HepG2 (cell line): ENCODE data around the gene VWC2L. TPM values are rescaled to one million over a fixed set of nuclear protein-coding genes. Genes with fewer than 3 reads are reported as not detected.

Experiments used
- ATAC-seq: fragments of 200-7000 bp; cut with Tn5 transposase; 3 replicates; pipeline ENCODE4 v1.9.1; 2020; ENCODE audit warnings: mild to moderate bottlenecking, moderate library complexity
- BruUV-seq: library from RNA; stranded (reverse); fragments of 400-500 nt; replicated peaks from 2 replicates; lab custom pipeline; 2021; lab: Mats Ljungman, UMichigan
- CTCF ChIA-PET: fragments of 300-600 bp; formaldehyde crosslinking; extraction: SDS; loops from one replicate; lab custom pipeline; 2021; ENCODE audit warnings: low total read pairs, inconsistent platforms, low intra/inter-chr PET ratio; lab: Yijun Ruan, JAX
- POLR2A ChIA-PET: fragments of 350-600 bp; sonication (Branson Sonifier 250); formaldehyde crosslinking; loops from one replicate; lab custom pipeline; 2020; ENCODE audit warnings: antibody characterized with exemption, inconsistent platforms; lab: Yijun Ruan, JAX
- DNase-seq: peaks from one replicate; pipeline ENCODE4 v3.0.0-alpha.2; 2015; ENCODE audit warnings: low spot score
- FAIRE-seq: peaks from 3 replicates; lab custom pipeline; 2011; peaks lifted over from hg19 to GRCh38; lab: Jason Lieb, UNC
- H2AFZ ChIP-seq: one replicate; pipeline ENCODE4 v1.6.1; 2011; ENCODE audit warnings: low read length, inconsistent platforms
- H3K27ac ChIP-seq: fragments of 300-600 bp; 3 replicates; pipeline ENCODE4 v1.8.0; 2011; ENCODE audit warnings: mixed run types, mild to moderate bottlenecking, mixed read lengths, low read length, inconsistent platforms; ENCODE audit not compliant: insufficient read depth; ENCODE audit errors: extremely low read length
- H3K27me3 ChIP-seq, 2 experiments: fragments of 200-600 bp in 1 of 2; 2 replicates in 1 of 2; 3 replicates in 1 of 2; pipeline versions ENCODE4 v1.6.0 to v1.8.0; 2011; ENCODE audit warnings: low read length in 2 of 2, mild to moderate bottlenecking in 2 of 2, moderate library complexity in 2 of 2, inconsistent platforms in 1 of 2; ENCODE audit not compliant: insufficient read depth in 2 of 2, control insufficient read depth in 1 of 2
- H3K36me3 ChIP-seq, 2 experiments: fragments of 200-600 bp in 1 of 2; replicated peaks in 1 of 2; 2 replicates in 1 of 2; 3 replicates in 1 of 2; pipeline versions ENCODE4 v1.5.1 to v1.8.0; 2011; ENCODE audit warnings: low read length in 2 of 2, inconsistent platforms in 1 of 2; ENCODE audit not compliant: insufficient read depth in 2 of 2, control insufficient read depth in 1 of 2
- H3K4me1 ChIP-seq: 2 replicates; pipeline ENCODE4 v1.5.1; 2012; ENCODE audit warnings: low read length, inconsistent platforms; ENCODE audit not compliant: insufficient read depth
- H3K4me2 ChIP-seq: 2 replicates; pipeline ENCODE4 v1.6.0; 2011; ENCODE audit warnings: low read depth, low read length, inconsistent platforms
- H3K4me3 ChIP-seq, 3 experiments: fragments of 200-600 bp in 1 of 3; sonication (generic), shearing (Covaris generic) in 1 of 3; replicated peaks in 1 of 3; 2 replicates each; pipeline ENCODE4 v1.5.1; 2011 to 2016; ENCODE audit warnings: low read length in 3 of 3, inconsistent platforms in 2 of 3, low read depth in 2 of 3, mild to moderate bottlenecking in 2 of 3, control low read depth in 1 of 3, mixed read lengths in 1 of 3; ENCODE audit not compliant: insufficient read depth in 1 of 3
- H3K79me2 ChIP-seq: one replicate; pipeline ENCODE4 v1.6.1; 2011; ENCODE audit warnings: low read length, inconsistent platforms; ENCODE audit not compliant: insufficient read depth
- H3K9ac ChIP-seq: 2 replicates; pipeline ENCODE4 v1.6.0; 2011; ENCODE audit warnings: mild to moderate bottlenecking, low read depth, low read length, inconsistent platforms; ENCODE audit not compliant: insufficient read depth
- H3K9me3 ChIP-seq: 2 replicates; pipeline ENCODE4 v1.5.1; 2012; ENCODE audit warnings: mild to moderate bottlenecking, low read length
- H4K20me1 ChIP-seq: 2 replicates; pipeline ENCODE4 v1.6.0; 2011; ENCODE audit warnings: inconsistent platforms, mild to moderate bottlenecking, low read length, moderate library complexity; ENCODE audit not compliant: insufficient read depth
- TP53 ChIP-seq: sonication (generic); formaldehyde crosslinking; conservative IDR thresholded peaks from 2 replicates; pipeline ENCODE4 v1.4.0; 2020; ENCODE audit warnings: missing genetic modification reagents
- YEATS4 ChIP-seq: sonication (generic); formaldehyde crosslinking; IDR thresholded peaks from 2 replicates; pipeline ENCODE4 v1.4.0; 2020; ENCODE audit warnings: missing genetic modification reagents, borderline replicate concordance
- ZNF20 ChIP-seq: sonication (generic); formaldehyde crosslinking; IDR thresholded peaks from 2 replicates; pipeline ENCODE4 v1.4.0; 2020; ENCODE audit warnings: mild to moderate bottlenecking, moderate library complexity, missing genetic modification reagents
- ZNF607 ChIP-seq: sonication (generic); formaldehyde crosslinking; IDR thresholded peaks from 2 replicates; pipeline ENCODE4 v1.5.1; 2020; ENCODE audit warnings: missing genetic modification reagents, mild to moderate bottlenecking, borderline replicate concordance
- WGBS: methylation state at CpG from one replicate; pipeline ENCODE4 v1.1.6; 2017; ENCODE audit warnings: low lambda C conversion rate; 5-methylcytosine and 5-hydroxymethylcytosine counted together
- in situ Hi-C: cut with HindIII; loops from 2 replicates; pipeline ENCODE4 v1.10.0; 2017; ENCODE audit warnings: low pct_unique_long_range_greater_than_20kb; ENCODE audit not compliant: extremely low pct_ligation_motif_present
- intact Hi-C: fragments of 100-400 bp; cut with micrococcal nuclease; formaldehyde crosslinking; loops from one replicate; pipeline ENCODE4 v1.10.0; 2022; ENCODE audit not compliant: unreplicated experiment
- polyA plus RNA-seq, 8 experiments: library from polyadenylated mRNA; depleted of rRNA in 3 of 8; stranded (reverse) in 7 of 8; unstranded in 1 of 8; fragments of >200 nt; fragmentation: Illumina TruSeq in 4 of 8; extraction: Trizol in 4 of 8; gene quantifications; 2 replicates each; pipeline versions ENCODE4 v1.2.1 to v1.2.3, GENCODE V29; 2011 to 2016; ENCODE audit warnings: low read depth in 4 of 8, missing spikeins in 1 of 8, mixed read lengths in 1 of 8; ENCODE audit not compliant: insufficient read depth in 1 of 8
- total RNA-seq, 5 experiments: library from RNA; depleted of rRNA; stranded (reverse); fragments of >200 nt; fragmentation: Illumina TruSeq; extraction: Trizol; gene quantifications; 2 replicates each; pipeline ENCODE4 v1.2.3, GENCODE V29; 2016; ENCODE audit warnings: low read depth in 1 of 5
- TF ChIP-seq, protein P1 (sequence below): sonication (generic); formaldehyde crosslinking; IDR thresholded peaks from one replicate; pipeline ENCODE4 v1.5.1; 2020; ENCODE audit warnings: mild to moderate bottlenecking, missing genetic modification reagents; ENCODE audit errors: not compliant biosample characterization
- TF ChIP-seq, protein P2 (sequence below): sonication (generic); formaldehyde crosslinking; IDR thresholded peaks from 2 replicates; pipeline ENCODE4 v1.4.0; 2020; ENCODE audit warnings: missing genetic modification reagents
- TF ChIP-seq, protein P3 (sequence below): sonication (generic); formaldehyde crosslinking; IDR thresholded peaks from 2 replicates; pipeline ENCODE4 v1.4.0; 2020; ENCODE audit warnings: missing genetic modification reagents
- TF ChIP-seq, protein P4 (sequence below): sonication (generic); formaldehyde crosslinking; IDR thresholded peaks from 2 replicates; pipeline ENCODE4 v1.5.0; 2020; ENCODE audit warnings: missing genetic modification reagents

VWC2L gene
- total and polyA plus RNA-seq, 2 of the 13 experiments (the other 11 are each of a cell fraction or from before 2014, with no cell fraction given): not detected

DNA sequence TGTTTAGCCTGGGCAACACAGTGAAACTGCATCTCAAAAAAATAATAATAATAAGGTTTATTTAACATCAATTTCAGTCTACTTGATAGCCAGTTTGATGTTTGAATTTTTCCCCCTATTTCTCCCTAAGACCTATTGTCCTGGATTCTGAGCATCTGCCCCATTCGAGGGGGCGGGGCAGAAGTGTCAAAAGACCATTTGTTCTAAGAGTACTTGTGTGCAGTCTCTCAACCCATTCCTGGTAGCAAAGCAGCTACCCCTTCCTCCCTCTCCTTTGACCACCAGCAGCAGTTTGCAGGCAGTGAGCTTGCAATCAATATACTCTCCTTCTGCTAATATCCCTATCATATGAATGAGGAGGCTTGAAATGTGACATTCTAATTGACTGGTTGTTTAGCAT lies 71.9 kb downstream of the VWC2L start:
- no peak for DNase-seq
- Histone ChIP-seq H3K4me2 (no peak overlapping the region), H3K9ac (no peak overlapping the region), H3K4me3 (no peak overlapping the region), H3K79me2 (no peaks in the 10 kb centered on the region), H2AFZ (no peak overlapping the region), H3K9me3 (no peaks in the 10 kb centered on the region), H3K27ac (no peak overlapping the region), H3K27me3 (no peaks in the 10 kb centered on the region), H4K20me1 (no peaks in the 10 kb centered on the region), H3K36me3 (no peaks in the 10 kb centered on the region), H3K4me1 (no peaks in the 10 kb centered on the region)
- 0% methylated on average over 2 of the region's 2 CpGs for WGBS
- intact Hi-C loops (no loop called here), in situ Hi-C loops (no loop called here)
- ATAC-seq: no peak
- FAIRE-seq: no peak
- POLR2A ChIA-PET: no interaction called here
- BruUV-seq: no TSS peak
- CTCF ChIA-PET: no interaction called here
- TF ChIP-seq, protein P1, sequence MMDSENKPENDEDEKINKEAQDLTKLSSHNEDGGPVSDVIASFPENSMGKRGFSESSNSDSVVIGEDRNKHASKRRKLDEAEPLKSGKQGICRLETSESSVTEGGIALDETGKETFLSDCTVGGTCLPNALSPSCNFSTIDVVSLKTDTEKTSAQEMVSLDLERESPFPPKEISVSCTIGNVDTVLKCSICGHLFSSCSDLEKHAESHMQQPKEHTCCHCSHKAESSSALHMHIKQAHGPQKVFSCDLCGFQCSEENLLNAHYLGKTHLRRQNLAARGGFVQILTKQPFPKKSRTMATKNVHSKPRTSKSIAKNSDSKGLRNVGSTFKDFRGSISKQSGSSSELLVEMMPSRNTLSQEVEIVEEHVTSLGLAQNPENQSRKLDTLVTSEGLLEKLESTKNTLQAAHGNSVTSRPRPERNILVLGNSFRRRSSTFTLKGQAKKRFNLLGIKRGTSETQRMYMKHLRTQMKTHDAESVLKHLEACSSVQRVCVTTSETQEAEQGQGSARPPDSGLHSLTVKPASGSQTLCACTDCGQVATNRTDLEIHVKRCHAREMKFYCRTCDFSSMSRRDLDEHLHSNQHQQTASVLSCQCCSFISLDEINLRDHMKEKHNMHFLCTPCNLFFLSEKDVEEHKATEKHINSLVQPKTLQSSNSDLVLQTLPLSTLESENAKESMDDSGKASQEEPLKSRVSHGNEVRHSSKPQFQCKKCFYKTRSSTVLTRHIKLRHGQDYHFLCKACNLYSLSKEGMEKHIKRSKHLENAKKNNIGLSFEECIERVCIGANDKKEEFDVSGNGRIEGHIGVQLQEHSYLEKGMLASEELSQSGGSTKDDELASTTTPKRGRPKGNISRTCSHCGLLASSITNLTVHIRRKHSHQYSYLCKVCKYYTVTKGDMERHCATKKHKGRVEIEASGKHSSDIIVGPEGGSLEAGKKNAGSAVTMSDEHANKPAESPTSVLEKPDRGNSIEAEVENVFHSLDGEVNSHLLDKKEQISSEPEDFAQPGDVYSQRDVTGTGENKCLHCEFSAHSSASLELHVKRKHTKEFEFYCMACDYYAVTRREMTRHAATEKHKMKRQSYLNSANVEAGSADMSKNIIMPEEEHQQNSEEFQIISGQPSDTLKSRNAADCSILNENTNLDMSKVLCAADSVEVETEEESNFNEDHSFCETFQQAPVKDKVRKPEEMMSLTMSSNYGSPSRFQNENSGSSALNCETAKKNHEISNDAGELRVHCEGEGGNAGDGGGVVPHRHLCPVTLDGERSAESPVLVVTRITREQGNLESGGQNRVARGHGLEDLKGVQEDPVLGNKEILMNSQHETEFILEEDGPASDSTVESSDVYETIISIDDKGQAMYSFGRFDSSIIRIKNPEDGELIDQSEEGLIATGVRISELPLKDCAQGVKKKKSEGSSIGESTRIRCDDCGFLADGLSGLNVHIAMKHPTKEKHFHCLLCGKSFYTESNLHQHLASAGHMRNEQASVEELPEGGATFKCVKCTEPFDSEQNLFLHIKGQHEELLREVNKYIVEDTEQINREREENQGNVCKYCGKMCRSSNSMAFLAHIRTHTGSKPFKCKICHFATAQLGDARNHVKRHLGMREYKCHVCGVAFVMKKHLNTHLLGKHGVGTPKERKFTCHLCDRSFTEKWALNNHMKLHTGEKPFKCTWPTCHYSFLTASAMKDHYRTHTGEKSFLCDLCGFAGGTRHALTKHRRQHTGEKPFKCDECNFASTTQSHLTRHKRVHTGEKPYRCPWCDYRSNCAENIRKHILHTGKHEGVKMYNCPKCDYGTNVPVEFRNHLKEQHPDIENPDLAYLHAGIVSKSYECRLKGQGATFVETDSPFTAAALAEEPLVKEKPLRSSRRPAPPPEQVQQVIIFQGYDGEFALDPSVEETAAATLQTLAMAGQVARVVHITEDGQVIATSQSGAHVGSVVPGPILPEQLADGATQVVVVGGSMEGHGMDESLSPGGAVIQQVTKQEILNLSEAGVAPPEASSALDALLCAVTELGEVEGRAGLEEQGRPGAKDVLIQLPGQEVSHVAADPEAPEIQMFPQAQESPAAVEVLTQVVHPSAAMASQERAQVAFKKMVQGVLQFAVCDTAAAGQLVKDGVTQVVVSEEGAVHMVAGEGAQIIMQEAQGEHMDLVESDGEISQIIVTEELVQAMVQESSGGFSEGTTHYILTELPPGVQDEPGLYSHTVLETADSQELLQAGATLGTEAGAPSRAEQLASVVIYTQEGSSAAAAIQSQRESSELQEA: no peak
- TF ChIP-seq, protein P2, sequence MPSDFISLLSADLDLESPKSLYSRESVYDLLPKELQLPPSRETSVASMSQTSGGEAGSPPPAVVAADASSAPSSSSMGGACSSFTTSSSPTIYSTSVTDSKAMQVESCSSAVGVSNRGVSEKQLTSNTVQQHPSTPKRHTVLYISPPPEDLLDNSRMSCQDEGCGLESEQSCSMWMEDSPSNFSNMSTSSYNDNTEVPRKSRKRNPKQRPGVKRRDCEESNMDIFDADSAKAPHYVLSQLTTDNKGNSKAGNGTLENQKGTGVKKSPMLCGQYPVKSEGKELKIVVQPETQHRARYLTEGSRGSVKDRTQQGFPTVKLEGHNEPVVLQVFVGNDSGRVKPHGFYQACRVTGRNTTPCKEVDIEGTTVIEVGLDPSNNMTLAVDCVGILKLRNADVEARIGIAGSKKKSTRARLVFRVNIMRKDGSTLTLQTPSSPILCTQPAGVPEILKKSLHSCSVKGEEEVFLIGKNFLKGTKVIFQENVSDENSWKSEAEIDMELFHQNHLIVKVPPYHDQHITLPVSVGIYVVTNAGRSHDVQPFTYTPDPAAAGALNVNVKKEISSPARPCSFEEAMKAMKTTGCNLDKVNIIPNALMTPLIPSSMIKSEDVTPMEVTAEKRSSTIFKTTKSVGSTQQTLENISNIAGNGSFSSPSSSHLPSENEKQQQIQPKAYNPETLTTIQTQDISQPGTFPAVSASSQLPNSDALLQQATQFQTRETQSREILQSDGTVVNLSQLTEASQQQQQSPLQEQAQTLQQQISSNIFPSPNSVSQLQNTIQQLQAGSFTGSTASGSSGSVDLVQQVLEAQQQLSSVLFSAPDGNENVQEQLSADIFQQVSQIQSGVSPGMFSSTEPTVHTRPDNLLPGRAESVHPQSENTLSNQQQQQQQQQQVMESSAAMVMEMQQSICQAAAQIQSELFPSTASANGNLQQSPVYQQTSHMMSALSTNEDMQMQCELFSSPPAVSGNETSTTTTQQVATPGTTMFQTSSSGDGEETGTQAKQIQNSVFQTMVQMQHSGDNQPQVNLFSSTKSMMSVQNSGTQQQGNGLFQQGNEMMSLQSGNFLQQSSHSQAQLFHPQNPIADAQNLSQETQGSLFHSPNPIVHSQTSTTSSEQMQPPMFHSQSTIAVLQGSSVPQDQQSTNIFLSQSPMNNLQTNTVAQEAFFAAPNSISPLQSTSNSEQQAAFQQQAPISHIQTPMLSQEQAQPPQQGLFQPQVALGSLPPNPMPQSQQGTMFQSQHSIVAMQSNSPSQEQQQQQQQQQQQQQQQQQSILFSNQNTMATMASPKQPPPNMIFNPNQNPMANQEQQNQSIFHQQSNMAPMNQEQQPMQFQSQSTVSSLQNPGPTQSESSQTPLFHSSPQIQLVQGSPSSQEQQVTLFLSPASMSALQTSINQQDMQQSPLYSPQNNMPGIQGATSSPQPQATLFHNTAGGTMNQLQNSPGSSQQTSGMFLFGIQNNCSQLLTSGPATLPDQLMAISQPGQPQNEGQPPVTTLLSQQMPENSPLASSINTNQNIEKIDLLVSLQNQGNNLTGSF (CRISPR knock-in tag): no peak
- no peak for TF ChIP-seq TP53 (CRISPR knock-in tag)
- TF ChIP-seq, protein P3, sequence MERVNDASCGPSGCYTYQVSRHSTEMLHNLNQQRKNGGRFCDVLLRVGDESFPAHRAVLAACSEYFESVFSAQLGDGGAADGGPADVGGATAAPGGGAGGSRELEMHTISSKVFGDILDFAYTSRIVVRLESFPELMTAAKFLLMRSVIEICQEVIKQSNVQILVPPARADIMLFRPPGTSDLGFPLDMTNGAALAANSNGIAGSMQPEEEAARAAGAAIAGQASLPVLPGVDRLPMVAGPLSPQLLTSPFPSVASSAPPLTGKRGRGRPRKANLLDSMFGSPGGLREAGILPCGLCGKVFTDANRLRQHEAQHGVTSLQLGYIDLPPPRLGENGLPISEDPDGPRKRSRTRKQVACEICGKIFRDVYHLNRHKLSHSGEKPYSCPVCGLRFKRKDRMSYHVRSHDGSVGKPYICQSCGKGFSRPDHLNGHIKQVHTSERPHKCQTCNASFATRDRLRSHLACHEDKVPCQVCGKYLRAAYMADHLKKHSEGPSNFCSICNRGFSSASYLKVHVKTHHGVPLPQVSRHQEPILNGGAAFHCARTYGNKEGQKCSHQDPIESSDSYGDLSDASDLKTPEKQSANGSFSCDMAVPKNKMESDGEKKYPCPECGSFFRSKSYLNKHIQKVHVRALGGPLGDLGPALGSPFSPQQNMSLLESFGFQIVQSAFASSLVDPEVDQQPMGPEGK: no peak
- TF ChIP-seq ZNF607 (CRISPR knock-in tag): no peak
- TF ChIP-seq ZNF20 (CRISPR knock-in tag): no peak
- TF ChIP-seq, protein P4, sequence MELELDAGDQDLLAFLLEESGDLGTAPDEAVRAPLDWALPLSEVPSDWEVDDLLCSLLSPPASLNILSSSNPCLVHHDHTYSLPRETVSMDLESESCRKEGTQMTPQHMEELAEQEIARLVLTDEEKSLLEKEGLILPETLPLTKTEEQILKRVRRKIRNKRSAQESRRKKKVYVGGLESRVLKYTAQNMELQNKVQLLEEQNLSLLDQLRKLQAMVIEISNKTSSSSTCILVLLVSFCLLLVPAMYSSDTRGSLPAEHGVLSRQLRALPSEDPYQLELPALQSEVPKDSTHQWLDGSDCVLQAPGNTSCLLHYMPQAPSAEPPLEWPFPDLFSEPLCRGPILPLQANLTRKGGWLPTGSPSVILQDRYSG (CRISPR knock-in tag): no peak
- TF ChIP-seq YEATS4 (CRISPR knock-in tag): no peak
